Measurements from ENCODE around the gene MAP9.

GRCh38 chr4:155299103-155299502 lies 77.7 kb downstream of the MAP9 start:
- TF ChIP-seq CTCF (conservative IDR thresholded peaks at IDR 0.05; ENCODE audit: low read depth in 2 of 2) (no peak), EZH2 (IDR thresholded peaks at IDR 0.05; ENCODE audit: low read depth, unreplicated experiment) (no peak), EZH2phosphoT487 (IDR thresholded peaks at IDR 0.05; ENCODE audit: unreplicated experiment) (no peak), STAT1 (IDR thresholded peaks at IDR 0.05; ENCODE audit: unreplicated experiment) (no peak), REST (IDR thresholded peaks at IDR 0.05; ENCODE audit: unreplicated experiment) (no peak)

All from GM23338 (cell line).